Gastroesophageal sphincter (tissue), 3 donors: ENCODE data around the gene MARCKSL1.

Experiments used
- CTCF ChIP-seq, 4 experiments: fragments of 200-600 bp in 2 of 4; fragments of 450-650 bp in 2 of 4; sonication (generic) in 1 of 4; IDR thresholded peaks; one replicate each; pipeline ENCODE4 v1.5.1; 2017 to 2019; ENCODE audit warnings: antibody characterized with exemption in 4 of 4, mild to moderate bottlenecking in 2 of 4, moderate library complexity in 2 of 4
- EP300 ChIP-seq: sonication (generic); formaldehyde crosslinking; IDR thresholded peaks from one replicate; pipeline ENCODE4 v1.6.1; 2017; ENCODE audit warnings: antibody characterized with exemption, mild to moderate bottlenecking
- POLR2A ChIP-seq, 2 donors: fragments of 450-650 bp; IDR thresholded peaks; one replicate each; pipeline ENCODE4 v1.6.1; 2017; ENCODE audit warnings: antibody characterized with exemption in 2 of 2, mild to moderate bottlenecking in 2 of 2, moderate library complexity in 1 of 2
- POLR2AphosphoS5 ChIP-seq: sonication (generic); formaldehyde crosslinking; IDR thresholded peaks from one replicate; pipeline ENCODE4 v1.6.1; 2017; ENCODE audit warnings: antibody characterized with exemption

- TF ChIP-seq CTCF (IDR thresholded peaks at IDR 0.05), result no peak
- TF ChIP-seq POLR2A (IDR thresholded peaks at IDR 0.05), result no peak
- TF ChIP-seq POLR2AphosphoS5, result no peak
- TF ChIP-seq EP300, result no peak
Measured at GRCh38 chr1:32316903-32317277, 19.1 kb downstream of the MARCKSL1 start.
